ENCODE measurements around the gene LPP.

Gene LPP

GRCh38 chr3:188489639-188490405 lies 335.9 kb downstream of the LPP start:
- DNase-seq = peak; percentile 80

DNA sequence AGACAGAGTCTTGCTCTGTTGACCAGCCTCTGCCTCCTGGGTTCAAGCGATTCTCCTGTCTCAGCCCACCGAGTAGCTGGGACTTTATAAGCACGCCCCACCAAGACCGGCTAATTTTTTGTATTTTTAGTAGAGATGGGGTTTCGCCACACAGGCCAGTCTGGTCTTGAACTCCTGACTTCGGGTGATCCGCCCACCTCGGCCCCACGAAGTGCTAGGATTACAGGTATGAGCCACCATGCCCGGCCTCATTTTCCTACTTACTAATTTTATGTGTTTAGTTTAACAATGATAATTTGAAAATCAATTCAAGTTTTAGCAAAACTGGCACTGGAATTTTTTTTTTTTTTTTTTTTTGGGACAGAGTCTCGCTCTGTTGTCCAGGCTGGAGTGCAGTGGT lies 336.5 kb downstream of the LPP start:
- DNase-seq = no peak

DNA sequence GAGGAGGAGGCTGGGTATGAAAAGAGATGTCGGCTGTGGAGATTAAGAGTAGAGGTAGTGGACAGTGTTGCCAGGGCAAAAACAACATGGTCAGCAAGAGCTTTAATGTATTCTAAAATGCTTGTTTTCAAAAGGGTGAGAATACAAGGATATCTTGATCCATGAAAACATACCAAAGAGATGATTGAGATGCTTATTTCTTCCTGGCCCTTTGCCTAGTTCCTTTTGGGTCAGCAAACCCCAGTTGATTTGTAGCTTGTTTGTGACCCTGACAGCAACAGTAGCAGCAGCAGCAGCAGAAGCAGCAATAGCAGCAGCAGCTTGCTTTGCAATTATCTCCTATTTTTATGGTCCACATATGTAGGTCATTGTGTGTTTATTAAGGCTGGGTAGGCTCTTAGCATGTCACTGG lies 337.3 kb downstream of the LPP start:
- DNase-seq = peak; percentile 75

GRCh38 chr3:188496390-188496789 lies 342.4 kb downstream of the LPP start:
- DNase-seq = no peak

- DNase-seq = peak; percentile 80
Measured at GRCh38 chr3:188497021-188497420, 343.1 kb downstream of the LPP start.

GRCh38 chr3:188503647-188504046 lies 349.7 kb downstream of the LPP start:
- DNase-seq = no peak

GRCh38 chr3:188505151-188505550 lies 351.2 kb downstream of the LPP start:
- DNase-seq = no peak

DNA sequence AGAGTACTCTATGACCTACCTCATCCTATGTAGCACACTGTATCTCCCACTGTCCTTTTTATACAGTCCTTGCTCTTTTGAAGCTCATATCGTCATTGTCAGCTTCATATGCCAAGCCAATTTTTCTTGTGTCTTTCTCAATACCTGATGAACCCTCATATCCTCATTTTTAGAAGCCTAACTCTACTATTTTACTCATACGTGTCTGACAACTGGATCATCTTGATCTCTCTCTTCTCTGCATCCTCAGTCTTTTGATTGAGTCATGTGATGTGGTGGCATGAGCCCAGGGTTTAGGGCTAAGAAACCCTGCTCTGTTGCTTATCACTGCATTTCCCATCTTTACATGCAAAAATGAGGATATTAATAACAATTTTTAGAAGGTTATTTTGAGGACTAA lies 352.0 kb downstream of the LPP start:
- no peak for DNase-seq

DNA sequence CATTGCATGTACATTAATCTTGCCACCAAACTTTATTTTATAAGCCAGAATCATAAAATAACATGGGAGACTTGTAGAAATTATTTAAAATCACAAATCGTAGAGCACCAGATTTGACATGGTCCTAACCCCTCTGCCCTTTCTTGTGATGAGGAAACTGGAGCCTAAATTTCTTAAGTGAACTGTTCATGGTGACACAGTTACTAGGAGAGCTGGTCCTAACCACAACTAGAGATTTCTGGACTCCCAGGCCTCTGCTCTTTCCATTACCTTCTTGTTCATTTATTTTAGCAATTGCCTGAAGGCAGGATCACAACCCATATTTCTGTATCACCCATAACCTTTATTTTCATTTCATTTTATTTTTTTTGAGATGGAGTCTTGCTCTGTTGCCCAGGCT lies 352.5 kb downstream of the LPP start:
- DNase-seq = no peak

DNA sequence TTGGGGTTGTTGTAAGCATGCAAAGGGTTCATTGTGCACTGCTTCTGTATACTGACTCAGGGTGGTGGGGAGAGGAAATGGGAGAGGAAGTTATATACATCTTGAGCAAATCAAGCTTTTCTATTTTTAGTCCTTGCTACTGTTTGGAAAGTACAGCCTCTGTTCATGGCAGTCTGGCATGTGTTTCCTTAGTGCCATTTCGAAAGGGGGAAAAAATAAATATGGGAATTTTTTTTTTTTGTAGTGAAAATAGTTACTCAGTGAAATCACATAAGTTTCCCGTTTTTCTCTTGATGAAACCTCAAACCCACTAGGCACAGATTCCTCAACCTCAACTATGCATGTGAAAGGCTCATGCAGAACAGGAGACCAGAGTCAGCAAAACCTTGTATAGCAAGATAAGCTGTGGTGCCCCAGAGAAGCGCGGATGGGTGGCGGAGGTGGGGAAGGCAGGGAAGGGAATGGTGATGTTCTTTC lies 353.3 kb downstream of the LPP start:
- DNase-seq = peak; percentile 96

DNA sequence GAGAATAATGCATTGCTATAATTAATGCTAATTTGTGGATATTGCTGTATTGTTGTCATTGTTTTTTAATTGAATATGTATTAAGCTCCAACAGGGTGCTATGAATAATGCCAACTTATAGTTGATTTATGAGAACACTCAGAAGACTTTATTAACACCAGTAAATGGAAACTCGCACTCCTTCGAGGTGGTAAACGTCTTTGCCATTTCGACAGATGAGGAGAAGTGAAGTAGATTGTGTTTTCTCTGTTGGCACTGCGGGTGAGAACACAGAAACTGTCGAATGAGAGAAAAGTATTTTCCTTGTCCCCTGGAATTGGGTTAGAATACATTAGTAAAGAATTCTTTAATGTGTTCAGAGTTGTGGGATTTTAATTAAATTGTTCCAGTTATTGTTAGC lies 354.5 kb downstream of the LPP start:
- DNase-seq = no peak

GRCh38 chr3:188509316-188509715 lies 355.4 kb downstream of the LPP start:
- no peak for DNase-seq

DNA sequence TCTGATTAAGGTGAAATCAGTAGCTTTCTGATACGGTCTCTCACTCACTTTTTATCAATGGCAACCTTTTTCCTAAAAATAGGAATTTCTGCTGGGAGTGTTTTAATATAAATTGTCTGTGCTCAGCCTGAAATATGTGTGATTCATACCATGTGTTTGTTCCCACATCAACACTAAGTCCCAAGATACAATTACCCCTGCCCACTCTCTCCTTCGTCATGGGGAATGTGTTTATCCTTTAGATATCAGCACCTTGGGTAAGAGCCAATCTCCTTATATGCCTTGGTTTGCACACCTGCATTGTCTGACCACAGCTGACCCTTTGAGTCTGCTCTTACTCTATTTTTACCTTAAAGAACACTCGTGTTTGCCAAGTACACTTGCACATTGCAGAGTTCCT lies 356.4 kb downstream of the LPP start:
- DNase-seq = peak; percentile 85

DNA sequence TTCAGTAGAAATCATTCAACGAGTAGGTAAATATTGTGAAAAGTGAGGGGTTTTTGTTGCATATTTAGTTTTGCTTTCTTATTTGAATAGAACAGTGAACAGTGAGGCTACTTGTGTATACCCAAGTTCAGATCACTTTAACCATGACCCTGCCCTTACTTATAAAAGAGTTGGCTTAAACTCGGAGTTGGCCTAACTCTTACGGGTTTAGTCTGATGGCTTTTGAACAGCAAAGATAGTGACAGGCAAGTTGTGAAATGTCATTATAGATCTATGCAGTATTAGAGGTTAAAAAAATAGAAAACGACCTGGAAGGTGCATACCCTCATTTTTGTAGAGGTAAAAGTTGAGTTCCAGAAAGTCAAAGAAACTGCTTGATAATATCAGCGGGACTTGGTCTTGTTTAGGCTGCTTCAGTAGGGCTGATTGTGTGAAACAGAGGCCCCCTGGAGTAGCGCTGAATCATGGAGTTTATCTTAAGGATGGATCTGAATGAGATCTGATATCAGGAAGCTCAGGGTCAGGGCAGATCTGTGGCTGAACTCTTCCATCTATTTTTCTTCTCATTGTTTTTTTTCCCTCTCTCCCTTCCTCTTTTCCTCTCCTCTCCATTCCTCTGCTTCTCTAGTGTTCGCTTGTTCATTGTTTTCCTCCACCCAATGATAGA lies 359.8 kb downstream of the LPP start:
- DNase-seq = no peak

- no peak for DNase-seq
Measured at GRCh38 chr3:188516515-188516914, 362.6 kb downstream of the LPP start.

DNA sequence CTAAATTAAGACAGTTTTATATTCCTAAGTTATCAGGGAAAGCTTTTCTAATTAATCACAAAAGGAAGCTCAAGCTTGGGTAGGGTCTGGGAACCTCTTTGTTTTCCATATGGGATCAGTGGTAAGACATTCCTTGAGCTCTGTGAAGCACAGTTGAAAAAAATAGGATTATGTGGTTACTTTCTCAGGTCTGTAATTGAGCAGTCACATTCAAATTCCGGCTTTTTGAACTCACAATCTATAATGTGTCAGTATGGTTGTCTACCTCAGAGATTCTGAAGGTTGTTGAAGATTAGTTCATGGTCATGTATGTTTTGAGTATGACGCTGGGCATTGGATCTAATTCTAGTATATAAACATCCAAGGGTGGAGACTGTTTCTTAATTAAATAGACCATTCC lies 364.5 kb downstream of the LPP start:
- DNase-seq = no peak

DNA sequence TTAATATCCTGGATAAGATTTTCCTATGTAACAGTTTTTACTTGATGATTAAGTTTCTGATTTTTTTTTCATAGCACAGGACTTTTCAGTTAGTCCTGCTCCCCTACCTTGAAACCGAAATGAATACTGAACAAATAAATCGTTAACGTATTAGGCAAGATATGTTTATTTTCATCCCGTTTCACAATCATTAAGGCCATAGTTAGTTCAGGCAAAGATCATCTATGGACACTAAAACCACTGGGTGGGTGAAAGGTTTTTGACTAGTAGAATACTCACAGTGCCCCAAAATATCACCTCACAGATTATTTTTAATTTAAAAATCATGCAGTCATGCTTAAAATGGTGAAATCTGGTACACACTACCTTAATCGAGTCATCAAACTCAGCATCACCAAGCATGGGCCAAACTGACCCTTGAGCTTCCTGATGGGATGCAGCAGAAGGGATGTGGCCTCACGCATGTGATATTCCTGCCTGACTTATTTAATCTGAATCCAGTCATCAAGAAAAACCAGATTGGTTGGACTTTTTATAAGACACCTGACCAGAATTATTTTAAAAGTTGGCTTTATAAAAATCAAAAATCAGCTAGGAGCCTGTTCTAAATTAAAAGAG lies 365.0 kb downstream of the LPP start:
- no peak for DNase-seq

DNA sequence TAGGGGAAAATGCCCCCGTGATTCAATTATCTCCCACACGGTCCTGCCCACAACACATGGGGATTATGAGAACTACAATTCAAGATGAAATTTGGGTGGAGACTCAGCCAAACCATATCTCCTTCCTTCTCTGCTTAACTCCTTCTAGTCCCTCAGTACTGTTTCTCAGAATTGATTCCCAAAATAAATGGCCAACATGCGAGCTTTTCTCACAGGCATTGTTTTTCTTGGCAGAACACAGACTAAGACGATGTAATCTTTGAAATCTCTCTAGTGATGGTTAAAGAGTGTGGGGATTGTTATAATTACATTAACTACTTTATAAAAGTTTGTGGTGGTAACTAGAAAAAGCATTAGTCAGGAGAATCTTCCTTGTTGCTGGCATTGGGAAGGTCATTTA lies 366.5 kb downstream of the LPP start:
- DNase-seq = peak; percentile 53

- DNase-seq = no peak
Measured at GRCh38 chr3:188522115-188522514, 368.2 kb downstream of the LPP start.

GRCh38 chr3:188523291-188523690 lies 369.3 kb downstream of the LPP start:
- no peak for DNase-seq

GRCh38 chr3:188524052-188524451 lies 370.1 kb downstream of the LPP start:
- DNase-seq = no peak

- no peak for DNase-seq
Measured at GRCh38 chr3:188526057-188526456, 372.1 kb downstream of the LPP start.

DNA sequence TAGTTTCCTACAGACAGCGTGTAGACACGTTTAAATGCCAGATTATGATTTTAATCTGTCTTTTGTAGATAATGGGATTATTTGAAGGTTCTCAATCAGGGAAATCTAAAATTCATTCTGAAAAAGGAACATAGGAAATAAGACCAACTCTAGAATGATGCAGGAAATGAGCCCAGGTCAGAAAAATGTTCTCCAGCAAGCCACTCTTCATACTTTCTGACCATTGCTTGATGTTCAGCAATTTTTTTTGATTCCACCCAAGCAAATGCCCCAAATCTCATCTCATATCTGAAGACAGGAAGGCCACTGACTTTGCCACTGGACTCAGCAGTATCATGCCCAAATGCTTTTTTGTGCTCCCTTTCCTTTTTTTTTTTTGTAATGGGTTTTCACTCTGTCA lies 373.4 kb downstream of the LPP start:
- no peak for DNase-seq

- DNase-seq = no peak
Measured at GRCh38 chr3:188528396-188528795, 374.4 kb downstream of the LPP start.
